GM19468 (cell line): Measurements from ENCODE around the gene MOGAT3.

Experiments used
- ATAC-seq: cut with Tn5 transposase; IDR thresholded peaks from one replicate; pipeline ENCODE4 v1.9.1; 2021; ENCODE audit warnings: mild to moderate bottlenecking, moderate library complexity, moderate number of reproducible peaks; ENCODE audit not compliant: unreplicated experiment; ENCODE audit errors: extremely low read depth

MOGAT3 gene

GRCh38 chr7:101164071-101164840 is 36.6 kb downstream of the MOGAT3 start:
- no peak for ATAC-seq

- ATAC-seq = no peak
These were observed 37.4 kb downstream of the MOGAT3 start for GRCh38 chr7:101163279-101164070.

GRCh38 chr7:101162551-101163278 is 38.1 kb downstream of the MOGAT3 start:
- ATAC-seq = no peak

GRCh38 chr7:101161692-101162471 is 39.0 kb downstream of the MOGAT3 start:
- ATAC-seq = no peak

- no peak for ATAC-seq
These were observed 39.9 kb downstream of the MOGAT3 start for GRCh38 chr7:101160910-101161309.

GRCh38 chr7:101159696-101160674 is 40.9 kb downstream of the MOGAT3 start:
- no peak for ATAC-seq

GRCh38 chr7:101156866-101157589 is 43.8 kb downstream of the MOGAT3 start:
- no peak for ATAC-seq

- no peak for ATAC-seq
These were observed 44.6 kb downstream of the MOGAT3 start for GRCh38 chr7:101156277-101156676.

GRCh38 chr7:101155303-101155702 is 45.5 kb downstream of the MOGAT3 start:
- no peak for ATAC-seq

GRCh38 chr7:101154693-101155102 is 46.1 kb downstream of the MOGAT3 start:
- no peak for ATAC-seq

GRCh38 chr7:101153969-101154692 is 46.7 kb downstream of the MOGAT3 start, which contains the start of gene AP1S1:
AP1S1 (plus strand) TSS chr7:101154476; CDS start chr7:101154515, 39 bp downstream.
- ATAC-seq = peak; percentile 49

GRCh38 chr7:101151908-101152651 is 48.8 kb downstream of the MOGAT3 start:
- ATAC-seq = no peak
